Esophagus muscularis mucosa (tissue), 4 donors: ENCODE results near the gene SMIM22. TPM values are rescaled to one million over a fixed set of nuclear protein-coding genes. Genes with fewer than 3 reads are reported as not detected.

ENCODE experiments used
- DNase-seq: peaks from one replicate; pipeline ENCODE4 v3.0.0-alpha.2; 2017; ENCODE audit errors: extremely low spot score
- H3K27ac ChIP-seq, 4 donors: fragments of 200-600 bp; sonication (generic); replicated peaks in 1 of 4; 1 replicate in 3 of 4; 2 replicates in 1 of 4; pipeline ENCODE4 v1.5.1; 2016 to 2019; ENCODE audit warnings: mild to moderate bottlenecking in 1 of 4
- H3K27me3 ChIP-seq, 4 donors: fragments of 200-600 bp; sonication (generic); one replicate each; pipeline versions ENCODE4 v1.5.1 to v1.6.0; 2016 to 2019
- H3K36me3 ChIP-seq, 4 donors: fragments of 200-600 bp; sonication (generic); one replicate each; pipeline ENCODE4 v1.5.1; 2016 to 2019
- H3K4me1 ChIP-seq, 4 donors: fragments of 200-600 bp; sonication (generic); one replicate each; pipeline ENCODE4 v1.5.1; 2016 to 2019
- H3K4me3 ChIP-seq, 4 donors: fragments of 200-600 bp; sonication (generic); 1 replicate in 2 of 4; 2 replicates in 2 of 4; pipeline ENCODE4 v1.5.1; 2016 to 2019; ENCODE audit warnings: mild to moderate bottlenecking in 4 of 4, moderate library complexity in 1 of 4
- H3K9me3 ChIP-seq, 4 donors: fragments of 200-600 bp; sonication (generic); 1 replicate in 3 of 4; 2 replicates in 1 of 4; pipeline ENCODE4 v1.5.1; 2016 to 2019
- EP300 ChIP-seq: sonication (generic); formaldehyde crosslinking; IDR thresholded peaks from one replicate; pipeline ENCODE4 v1.6.1; 2017; ENCODE audit warnings: antibody characterized with exemption
- POLR2A ChIP-seq: fragments of 450-650 bp; IDR thresholded peaks from one replicate; pipeline ENCODE4 v1.6.1; 2017; ENCODE audit warnings: antibody characterized with exemption, moderate library complexity, mild to moderate bottlenecking, low read depth
- POLR2AphosphoS5 ChIP-seq, 2 donors: sonication (generic); formaldehyde crosslinking; IDR thresholded peaks; one replicate each; pipeline ENCODE4 v1.6.1; 2017; ENCODE audit warnings: antibody characterized with exemption in 2 of 2
- WGBS: methylation state at CpG from one replicate; pipeline ENCODE4 v1.1.5; 2018; 5-methylcytosine and 5-hydroxymethylcytosine counted together
- intact Hi-C: fragments of 100-400 bp; cut with DNase I; formaldehyde crosslinking; loops from one replicate; pipeline ENCODE4 v1.15.1; 2023
- total RNA-seq, 4 donors: library from RNA; depleted of rRNA; stranded (reverse); fragments of >200 nt; gene quantifications; one replicate each; pipeline versions ENCODE4 v1.1.0 to v1.2.1, GENCODE V29; 2016
- TF ChIP-seq, protein P1 (sequence below), 3 experiments: fragments of 200-600 bp in 2 of 3; fragments of 450-650 bp in 1 of 3; sonication (generic) in 2 of 3; IDR thresholded peaks; one replicate each; pipeline ENCODE4 v1.5.1; 2017 to 2019; ENCODE audit warnings: antibody characterized with exemption in 3 of 3, mild to moderate bottlenecking in 2 of 3, moderate library complexity in 1 of 3

The SMIM22 gene
- total RNA-seq, 4 donors from 2014 or later: not detected

DNA sequence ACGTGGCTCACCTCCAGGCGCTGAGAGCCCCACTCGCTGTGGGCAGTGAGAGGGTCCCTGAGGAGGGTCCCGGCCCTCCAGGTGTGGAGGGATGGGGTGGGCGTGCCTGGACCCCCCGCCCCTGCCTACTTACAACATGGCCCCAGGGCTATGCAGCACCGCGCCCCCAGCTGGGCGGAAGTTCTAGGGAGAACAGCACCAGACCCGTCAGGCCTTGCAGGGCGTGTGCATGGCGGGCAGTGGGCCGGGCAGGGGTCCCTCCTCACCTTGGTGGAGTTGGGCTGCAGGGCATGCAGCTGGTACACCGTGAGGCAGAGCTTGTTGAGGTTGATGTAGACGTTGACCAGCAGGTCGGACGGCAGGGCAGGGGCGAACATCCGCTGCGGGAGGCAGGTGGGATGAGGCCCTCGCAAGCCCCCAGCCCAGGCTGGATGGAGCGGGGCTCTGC lies 2.7 kb downstream of the SMIM22 start:
- H3K4me3 ChIP-seq: no peak overlapping the region
- intact Hi-C loops: no loop called here
- peaks cover 9 to 54% (median 41%) of the 10 kb centered on the region in 4 donors for H3K36me3 ChIP-seq
- 81% methylated on average over 15 of the region's 22 CpGs for WGBS
- no peak overlapping the region for H3K27ac ChIP-seq
- H3K27me3 ChIP-seq: no peaks in the 10 kb centered on the region
- no peaks in the 10 kb centered on the region for H3K9me3 ChIP-seq
- TF ChIP-seq POLR2A (no peak), POLR2AphosphoS5 (IDR thresholded peaks at IDR 0.05) (no peak), EP300 (no peak)
- TF ChIP-seq, protein P1, sequence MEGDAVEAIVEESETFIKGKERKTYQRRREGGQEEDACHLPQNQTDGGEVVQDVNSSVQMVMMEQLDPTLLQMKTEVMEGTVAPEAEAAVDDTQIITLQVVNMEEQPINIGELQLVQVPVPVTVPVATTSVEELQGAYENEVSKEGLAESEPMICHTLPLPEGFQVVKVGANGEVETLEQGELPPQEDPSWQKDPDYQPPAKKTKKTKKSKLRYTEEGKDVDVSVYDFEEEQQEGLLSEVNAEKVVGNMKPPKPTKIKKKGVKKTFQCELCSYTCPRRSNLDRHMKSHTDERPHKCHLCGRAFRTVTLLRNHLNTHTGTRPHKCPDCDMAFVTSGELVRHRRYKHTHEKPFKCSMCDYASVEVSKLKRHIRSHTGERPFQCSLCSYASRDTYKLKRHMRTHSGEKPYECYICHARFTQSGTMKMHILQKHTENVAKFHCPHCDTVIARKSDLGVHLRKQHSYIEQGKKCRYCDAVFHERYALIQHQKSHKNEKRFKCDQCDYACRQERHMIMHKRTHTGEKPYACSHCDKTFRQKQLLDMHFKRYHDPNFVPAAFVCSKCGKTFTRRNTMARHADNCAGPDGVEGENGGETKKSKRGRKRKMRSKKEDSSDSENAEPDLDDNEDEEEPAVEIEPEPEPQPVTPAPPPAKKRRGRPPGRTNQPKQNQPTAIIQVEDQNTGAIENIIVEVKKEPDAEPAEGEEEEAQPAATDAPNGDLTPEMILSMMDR (IDR thresholded peaks at IDR 0.05): no peak
- peaks cover 19 to 22% (median 22%) of the 10 kb centered on the region in 4 donors for H3K4me1 ChIP-seq
- no peak for DNase-seq

- Histone ChIP-seq H3K4me3 (no peak overlapping the region), H3K27ac (no peak overlapping the region), H3K9me3 (no peaks in the 10 kb centered on the region), H3K27me3 (no peaks in the 10 kb centered on the region), H3K4me1 (peaks cover 24 to 27% (median 26%) of the 10 kb centered on the region in 4 donors), H3K36me3 (peaks cover 9 to 54% (median 41%) of the 10 kb centered on the region in 4 donors)
- no peak for DNase-seq
- TF ChIP-seq, protein P1 (IDR thresholded peaks at IDR 0.05): no peak
- TF ChIP-seq POLR2AphosphoS5 (IDR thresholded peaks at IDR 0.05) (no peak), EP300 (no peak), POLR2A (no peak)
- WGBS: 96% methylated on average over 14 of the region's 16 CpGs
- intact Hi-C loops: no loop called here
These were observed 3.3 kb downstream of the SMIM22 start for GRCh38 chr16:4798456-4798855.

DNA sequence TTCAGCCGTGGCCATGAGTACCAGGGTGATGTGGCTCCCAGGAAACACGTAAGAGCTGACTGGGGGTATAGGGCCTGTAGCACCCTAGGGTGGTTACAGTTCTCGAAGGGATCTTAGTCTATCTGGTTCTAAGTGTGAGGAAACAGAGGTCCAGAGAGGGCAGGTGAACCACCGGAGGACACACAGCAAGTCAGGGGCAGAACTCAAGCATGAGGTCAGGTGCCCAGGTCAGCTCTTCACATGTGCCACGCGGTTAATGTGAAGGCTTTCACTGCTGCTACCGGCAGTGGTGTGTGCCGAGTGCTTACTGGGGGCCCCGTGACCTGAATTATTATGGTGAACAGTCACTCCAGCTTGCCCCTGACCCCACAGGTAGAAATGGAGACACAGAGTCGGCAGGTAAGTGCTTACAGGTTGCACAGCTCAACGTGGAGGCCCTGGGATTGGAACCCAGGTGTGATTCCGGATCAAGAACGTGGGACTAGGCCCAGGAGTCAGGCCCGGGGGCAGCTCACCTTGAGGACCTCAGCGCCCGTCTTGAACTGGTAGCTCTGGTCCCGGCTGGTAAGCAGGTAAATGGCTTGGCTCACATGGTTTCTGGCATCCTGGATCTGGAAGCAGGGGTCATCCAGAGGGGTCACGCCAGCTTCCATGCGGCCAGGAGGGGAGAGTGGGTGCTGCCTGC lies 4.1 kb downstream of the SMIM22 start:
- Histone ChIP-seq H3K27ac (no peak overlapping the region), H3K36me3 (peaks cover 9 to 60% (median 44%) of the 10 kb centered on the region in 4 donors), H3K27me3 (no peaks in the 10 kb centered on the region), H3K4me3 (no peak overlapping the region), H3K9me3 (no peaks in the 10 kb centered on the region), H3K4me1 (peaks cover 28 to 36% (median 35%) of the 10 kb centered on the region in 4 donors)
- 91% methylated on average over 10 of the region's 19 CpGs for WGBS
- no peak for TF ChIP-seq POLR2A
- TF ChIP-seq EP300: no peak
- TF ChIP-seq POLR2AphosphoS5 (IDR thresholded peaks at IDR 0.05): no peak
- TF ChIP-seq, protein P1 (IDR thresholded peaks at IDR 0.05): no peak
- no peak for DNase-seq
- intact Hi-C loops: no loop called here

DNA sequence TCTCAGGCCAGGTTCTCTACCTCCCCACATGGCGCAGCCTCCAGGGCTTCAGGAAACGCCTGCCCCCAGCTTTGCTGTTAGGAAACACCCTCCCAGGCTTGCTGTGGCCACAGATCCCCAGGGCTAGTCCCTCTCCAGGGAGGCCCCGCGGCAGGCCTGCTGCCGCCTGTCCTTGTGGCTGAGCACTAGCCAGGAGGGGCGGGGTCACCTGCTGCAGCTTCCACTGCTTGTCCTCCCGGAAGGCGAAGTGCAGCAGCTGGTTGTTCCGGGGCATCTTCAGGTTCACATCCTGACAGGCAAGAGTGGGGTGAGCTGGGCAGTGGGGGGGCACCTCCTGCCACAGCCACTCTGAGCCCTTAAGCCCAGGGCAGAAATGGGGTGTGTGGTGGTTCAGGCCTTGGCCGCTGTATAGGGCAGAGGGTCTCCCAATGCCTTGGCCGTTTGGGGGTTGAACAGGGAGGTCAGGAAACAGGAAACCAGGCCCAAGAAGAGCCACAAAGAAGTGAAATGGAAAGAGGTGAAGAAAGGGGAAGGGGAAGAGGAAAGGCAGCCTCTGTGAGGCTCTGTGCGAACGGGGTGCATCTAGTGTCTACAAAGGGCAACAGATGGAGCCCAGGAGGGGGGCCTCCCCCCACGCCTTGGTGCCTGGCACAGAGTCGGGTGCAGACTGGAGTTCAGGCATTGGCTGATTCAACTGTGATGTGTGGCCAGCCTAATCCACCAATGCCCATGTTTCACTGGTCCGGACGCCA lies 5.3 kb downstream of the SMIM22 start:
- no peaks in the 10 kb centered on the region for H3K27me3 ChIP-seq
- H3K36me3 ChIP-seq: peaks cover 9 to 71% (median 56%) of the 10 kb centered on the region in 4 donors
- intact Hi-C loops: loop anchor here (5.0 kb wide), 3 partner anchors 33 to 68 kb away; partner anchors contain the start of genes ANKS3, DNAAF8, GLYR1 and UBN1
- no peak for DNase-seq
- TF ChIP-seq POLR2AphosphoS5 (IDR thresholded peaks at IDR 0.05): no peak
- TF ChIP-seq POLR2A: no peak
- TF ChIP-seq, protein P1 (IDR thresholded peaks at IDR 0.05): no peak
- TF ChIP-seq EP300: no peak
- H3K4me1 ChIP-seq: peaks cover 31 to 47% (median 45%) of the 10 kb centered on the region in 4 donors
- H3K4me3 ChIP-seq: no peak overlapping the region
- WGBS: 61% methylated on average over 13 of the region's 17 CpGs
- H3K27ac ChIP-seq: peak overlapping the region in 1 of 4 donors; percentile 87
- no peaks in the 10 kb centered on the region for H3K9me3 ChIP-seq
